ENCODE data around the gene TIPARP. TPM values are rescaled to one million over a fixed set of nuclear protein-coding genes. Genes with fewer than 3 reads are reported as not detected.
"Not testable (repeated sequence)": the region's sequence is repeated elsewhere in the genome, so short reads cannot be mapped to it uniquely, and the experiment has no call there.

Gene TIPARP
- total RNA-seq, 3 donors from 2014 or later: 18.2 to 21.7 (median 20.4) TPM

DNA sequence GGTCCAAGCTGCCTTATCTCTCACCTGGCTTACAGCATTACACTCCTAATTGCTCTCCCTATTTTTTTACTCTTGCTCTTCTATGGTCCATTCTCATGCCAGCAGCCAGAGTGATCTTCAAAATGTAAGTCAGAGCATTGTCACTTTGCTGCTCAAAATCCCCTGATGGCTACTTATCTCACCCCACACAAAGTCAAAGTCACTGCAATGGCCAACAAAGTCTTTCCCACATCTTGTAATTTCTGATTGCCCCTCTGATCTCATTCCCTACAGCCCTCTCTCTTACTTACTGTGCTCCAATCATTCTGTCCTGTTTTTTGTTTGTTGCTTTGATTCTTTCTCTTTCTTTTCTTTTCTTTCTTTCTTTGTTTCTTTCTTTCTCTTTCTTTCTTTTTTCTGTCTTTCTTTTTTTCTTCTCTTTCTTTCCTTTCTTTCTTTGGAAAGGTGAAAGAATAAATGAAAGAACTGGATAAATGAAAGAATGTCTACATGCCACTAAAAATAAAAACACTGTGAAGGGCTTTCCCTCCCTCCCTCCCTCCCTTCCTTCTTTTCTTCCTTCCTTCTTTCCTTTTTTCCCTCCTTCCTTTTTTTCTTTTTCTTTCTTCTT lies 34.9 kb upstream of the TIPARP start:
- H3K9me3 Mint-ChIP-seq: no peaks in the 10 kb centered on the region
- DNase-seq: no peak
- no peaks in the 10 kb centered on the region for H3K36me3 Mint-ChIP-seq (ENCODE audit: insufficient read depth)
- H3K27me3 Mint-ChIP-seq (ENCODE audit: low read depth): no peaks in the 10 kb centered on the region
- H3K4me1 Mint-ChIP-seq (ENCODE audit: low read depth): peaks cover 17% of the 10 kb centered on the region
- no peak for ATAC-seq
- H3K4me3 Mint-ChIP-seq: no peak overlapping the region

DNA sequence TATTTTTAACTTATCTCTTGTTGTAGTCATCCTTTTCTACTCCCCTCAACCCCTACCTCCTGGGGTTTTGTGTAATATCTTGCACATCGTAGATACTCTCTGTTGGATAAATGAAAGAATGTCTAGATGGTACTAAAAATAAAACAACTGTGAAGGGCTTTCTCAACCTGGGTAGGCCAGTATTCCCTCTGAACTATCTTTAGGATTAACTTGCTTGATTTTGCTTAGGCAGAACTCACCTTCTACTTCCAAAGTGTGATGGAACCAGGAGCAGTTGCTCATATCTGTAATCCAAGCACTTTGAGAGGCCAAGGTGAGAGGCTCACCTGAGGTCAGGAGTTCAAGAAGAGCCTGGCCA lies 32.8 kb upstream of the TIPARP start:
- Mint-ChIP-seq H3K36me3 (ENCODE audit: insufficient read depth) (no peaks in the 10 kb centered on the region), H3K9me3 (peaks cover under 1% of the 10 kb centered on the region), H3K27me3 (ENCODE audit: low read depth) (peaks cover 4% of the 10 kb centered on the region), H3K4me1 (ENCODE audit: low read depth) (peaks cover 17% of the 10 kb centered on the region), H3K4me3 (no peak overlapping the region)
- DNase-seq (no peak), ATAC-seq (no peak)

DNA sequence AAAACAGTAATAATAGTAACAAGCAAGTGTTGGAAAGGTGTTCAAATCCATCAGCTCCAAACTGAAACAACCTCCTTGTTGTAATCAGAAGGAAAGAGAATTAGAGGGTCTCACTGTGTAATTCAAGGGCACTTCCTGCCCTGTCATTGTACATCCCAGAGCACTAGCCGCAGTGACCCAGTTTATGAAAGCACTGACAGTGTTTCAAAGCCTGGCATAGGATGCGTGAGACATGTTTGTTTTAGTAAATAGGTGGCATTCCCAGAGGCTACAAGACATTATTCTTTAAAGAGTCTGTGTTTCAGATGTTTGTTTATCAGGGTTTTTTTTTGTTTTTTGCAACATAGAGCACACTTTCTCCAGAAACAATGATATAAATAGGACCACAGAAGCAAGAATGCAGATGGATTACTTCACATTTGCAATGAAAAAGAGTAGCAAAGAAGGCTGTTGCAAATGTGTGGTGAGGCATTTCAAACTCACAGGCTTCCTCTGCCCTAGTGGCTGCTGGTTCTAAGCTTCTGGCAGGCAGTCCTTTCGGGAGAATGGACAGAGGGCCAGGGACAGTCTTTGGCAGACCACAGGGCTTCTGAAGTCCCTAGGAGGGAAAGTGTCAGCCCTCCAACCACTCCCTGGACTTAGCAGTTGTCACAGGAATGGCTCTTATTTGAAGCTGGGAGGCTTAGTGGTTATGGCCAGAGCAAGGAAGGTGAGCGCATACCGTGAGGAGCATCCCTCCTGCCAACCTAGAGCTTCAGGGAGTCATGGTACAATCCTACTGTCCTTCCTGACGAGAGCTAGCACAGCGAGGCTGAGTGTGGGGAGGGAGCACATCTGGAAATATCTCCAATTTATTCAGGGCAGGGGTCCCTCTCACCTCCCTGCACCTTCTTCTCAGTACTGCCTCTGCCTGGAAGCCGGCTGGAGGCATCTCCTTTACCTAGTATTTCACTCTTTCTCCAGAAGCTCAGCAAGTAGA lies 31.4 kb upstream of the TIPARP start:
- H3K36me3 Mint-ChIP-seq (ENCODE audit: insufficient read depth): no peaks in the 10 kb centered on the region
- peak; percentile 11 to 21 for ATAC-seq
- peaks cover 4% of the 10 kb centered on the region for H3K27me3 Mint-ChIP-seq (ENCODE audit: low read depth)
- DNase-seq: no peak
- H3K4me3 Mint-ChIP-seq: peak overlapping the region; percentile 49
- H3K9me3 Mint-ChIP-seq: peaks cover 4% of the 10 kb centered on the region
- H3K4me1 Mint-ChIP-seq (ENCODE audit: low read depth): peaks cover 17% of the 10 kb centered on the region

DNA sequence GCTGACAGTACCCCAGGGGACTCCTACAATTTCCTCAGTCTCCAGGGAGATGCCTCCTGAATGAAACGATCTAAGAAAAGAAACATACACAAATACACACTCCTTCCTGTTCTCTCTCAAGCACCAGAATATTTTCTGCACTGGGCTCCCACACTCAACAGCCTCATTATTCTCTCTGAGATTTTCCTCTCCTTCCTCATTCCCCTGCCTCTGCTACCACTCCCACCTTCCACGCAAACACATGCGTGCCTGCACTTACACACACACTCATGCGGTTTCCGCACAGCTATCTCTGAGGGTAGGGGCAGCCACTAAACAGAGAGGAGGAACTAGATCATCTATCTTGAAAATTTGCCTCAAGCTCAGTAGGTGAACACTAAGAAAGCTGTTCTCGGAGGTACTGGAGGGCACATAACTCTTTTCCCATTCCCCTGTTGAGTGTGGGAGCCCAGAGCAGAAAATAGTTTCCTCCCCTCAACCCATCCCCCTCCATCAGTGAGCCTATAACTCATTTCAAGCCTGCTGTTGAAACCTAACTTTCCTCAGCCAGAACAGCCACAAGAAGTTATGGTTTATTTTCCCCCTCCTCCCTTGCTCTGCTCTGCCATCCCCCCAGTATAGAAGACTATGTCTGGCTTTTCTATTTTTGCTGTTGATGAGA lies 30.5 kb upstream of the TIPARP start:
- H3K9me3 Mint-ChIP-seq: peaks cover 4% of the 10 kb centered on the region
- DNase-seq: no peak
- peak overlapping the region; percentile 49 for H3K4me3 Mint-ChIP-seq
- ATAC-seq: peak; percentile 87 to 89
- H3K36me3 Mint-ChIP-seq (ENCODE audit: insufficient read depth): no peaks in the 10 kb centered on the region
- peaks cover 4% of the 10 kb centered on the region for H3K27me3 Mint-ChIP-seq (ENCODE audit: low read depth)
- H3K4me1 Mint-ChIP-seq (ENCODE audit: low read depth): peaks cover 17% of the 10 kb centered on the region

DNA sequence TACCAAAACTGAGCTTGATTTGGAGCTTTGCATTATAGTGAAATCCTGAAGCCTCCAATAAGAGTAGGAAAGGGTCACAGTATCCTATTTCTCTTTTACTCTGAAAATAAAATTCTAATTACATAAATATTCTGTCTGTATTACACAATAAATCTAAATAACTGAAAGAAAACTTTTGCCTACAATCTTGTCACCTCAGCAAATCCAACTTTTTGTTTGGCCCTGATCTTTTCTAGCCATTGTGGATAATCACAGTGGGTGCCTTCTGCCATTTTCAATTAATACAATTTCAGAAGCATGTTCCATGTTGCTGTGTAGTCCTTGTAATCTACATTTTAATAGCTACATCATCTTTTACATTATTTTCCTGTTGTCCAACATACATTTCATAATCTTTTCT lies 29.4 kb upstream of the TIPARP start:
- DNase-seq (no peak), ATAC-seq (no peak)
- Mint-ChIP-seq H3K36me3 (ENCODE audit: insufficient read depth) (no peaks in the 10 kb centered on the region), H3K9me3 (peaks cover 4% of the 10 kb centered on the region), H3K4me1 (ENCODE audit: low read depth) (peaks cover 17% of the 10 kb centered on the region), H3K4me3 (no peak overlapping the region), H3K27me3 (ENCODE audit: low read depth) (peaks cover 4% of the 10 kb centered on the region)

DNA sequence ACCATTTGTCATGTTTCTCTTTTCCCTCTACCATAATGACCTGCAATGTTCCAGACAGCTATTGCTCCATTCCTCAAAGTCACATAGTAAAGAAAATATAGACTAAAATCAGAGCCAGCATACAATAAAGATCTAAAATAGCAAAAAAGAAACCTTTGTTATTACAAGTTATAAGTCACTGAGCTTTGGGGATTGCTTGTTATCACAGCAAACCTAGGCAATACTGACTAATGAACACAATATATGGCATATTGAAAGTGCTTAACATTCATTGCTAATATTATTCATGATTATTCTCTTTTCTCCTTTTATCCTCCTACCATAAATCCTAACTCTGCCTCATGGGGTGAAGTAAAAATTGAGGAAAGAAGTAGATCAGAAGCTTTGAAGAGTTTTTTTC lies 27.4 kb upstream of the TIPARP start:
- ATAC-seq: no peak

DNA sequence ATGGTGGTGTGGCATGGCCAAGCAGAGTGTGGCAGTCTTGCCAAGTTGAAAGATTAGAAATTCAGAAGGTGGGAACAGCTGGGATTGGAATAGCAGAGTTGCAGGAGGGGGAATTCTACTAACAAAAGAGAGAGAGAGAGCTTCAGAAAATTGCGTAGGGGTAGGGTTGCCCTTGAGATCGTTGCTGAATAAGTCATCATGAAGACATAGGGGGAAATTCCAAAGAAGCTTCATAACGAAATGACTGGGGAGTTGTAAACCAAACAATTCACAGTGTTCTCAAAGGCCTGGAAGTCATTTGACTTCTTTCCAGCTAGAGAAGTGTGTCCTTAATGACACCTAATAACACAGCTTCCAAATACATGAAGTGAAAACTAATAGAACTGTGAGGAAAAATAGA lies 26.3 kb upstream of the TIPARP start:
- Mint-ChIP-seq H3K4me3 (no peak overlapping the region), H3K27me3 (ENCODE audit: low read depth) (peaks cover 4% of the 10 kb centered on the region), H3K36me3 (ENCODE audit: insufficient read depth) (no peaks in the 10 kb centered on the region), H3K4me1 (ENCODE audit: low read depth) (peaks cover 11% of the 10 kb centered on the region), H3K9me3 (peaks cover 4% of the 10 kb centered on the region)
- ATAC-seq (no peak), DNase-seq (no peak)

More for the DNA sequence above, 27.4 kb upstream of the TIPARP start:
- Mint-ChIP-seq H3K27me3 (ENCODE audit: low read depth) (peaks cover 4% of the 10 kb centered on the region), H3K4me3 (no peak overlapping the region), H3K36me3 (ENCODE audit: insufficient read depth) (no peaks in the 10 kb centered on the region), H3K4me1 (ENCODE audit: low read depth) (peaks cover 17% of the 10 kb centered on the region), H3K9me3 (peaks cover 4% of the 10 kb centered on the region)
- DNase-seq: no peak

DNA sequence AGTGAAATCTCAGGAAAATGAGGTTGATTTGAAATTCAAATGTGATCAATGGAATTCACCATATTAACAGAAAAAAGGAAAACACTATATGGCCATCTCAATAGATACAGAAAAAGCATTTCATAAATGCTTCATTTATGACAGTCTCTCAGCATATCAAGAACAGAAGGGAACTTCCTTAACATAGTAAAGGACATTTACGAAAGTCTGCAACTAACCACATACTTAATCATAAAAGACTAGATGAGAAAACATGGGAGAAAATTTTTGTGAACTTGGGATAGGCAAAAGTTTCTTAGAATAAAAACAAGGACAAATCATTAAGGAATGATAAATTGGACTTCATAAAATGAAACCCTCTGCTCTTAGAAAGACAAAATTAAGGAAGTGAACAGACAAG lies 24.7 kb upstream of the TIPARP start:
- ATAC-seq: no peak
- peaks cover 4% of the 10 kb centered on the region for H3K27me3 Mint-ChIP-seq (ENCODE audit: low read depth)
- H3K36me3 Mint-ChIP-seq (ENCODE audit: insufficient read depth): no peaks in the 10 kb centered on the region

DNA sequence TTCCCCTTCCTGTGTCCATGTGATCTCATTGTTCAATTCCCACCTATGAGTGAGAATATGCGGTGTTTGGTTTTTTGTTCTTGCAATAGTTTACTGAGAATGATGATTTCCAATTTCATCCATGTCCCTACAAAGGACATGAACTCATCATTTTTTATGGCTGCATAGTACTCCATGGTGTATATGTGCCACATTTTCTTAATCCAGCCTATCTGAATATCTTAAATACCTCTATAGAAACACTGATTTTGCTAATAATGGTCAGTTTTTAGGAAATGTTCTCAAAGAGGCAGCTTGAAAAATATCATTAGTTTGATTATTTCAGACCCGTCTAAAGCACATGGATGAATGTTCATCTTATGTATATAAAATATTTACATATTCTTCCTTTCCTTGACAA lies 21.7 kb upstream of the TIPARP start:
- H3K27me3 Mint-ChIP-seq (ENCODE audit: low read depth); H3K9me3 Mint-ChIP-seq; DNase-seq; ATAC-seq; H3K4me3 Mint-ChIP-seq; H3K36me3 Mint-ChIP-seq (ENCODE audit: insufficient read depth); H3K4me1 Mint-ChIP-seq (ENCODE audit: low read depth): not testable (repeated sequence)

More for the DNA sequence above, 24.7 kb upstream of the TIPARP start:
- no peak for DNase-seq
- H3K9me3 Mint-ChIP-seq: peaks cover 4% of the 10 kb centered on the region
- no peaks in the 10 kb centered on the region for H3K4me1 Mint-ChIP-seq (ENCODE audit: low read depth)
- H3K4me3 Mint-ChIP-seq: no peak overlapping the region

DNA sequence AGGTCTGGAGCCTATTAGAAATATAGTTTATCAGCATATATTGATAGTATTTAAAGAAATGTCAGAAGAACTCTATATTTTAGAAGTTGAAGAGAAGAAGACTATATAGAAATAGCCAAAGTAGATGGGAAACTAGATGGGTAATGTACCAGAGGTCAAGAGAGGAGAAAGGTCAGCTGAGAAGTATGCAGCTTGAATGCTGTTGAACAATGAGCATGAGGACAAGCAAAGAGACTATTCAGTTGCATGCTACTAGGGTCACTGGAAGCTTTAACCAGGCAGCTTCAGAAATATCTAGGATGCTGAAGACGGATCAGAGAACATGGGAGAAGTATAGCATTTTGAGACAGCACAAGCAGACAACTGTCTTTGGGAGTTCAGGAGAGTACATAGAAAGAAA lies 19.6 kb upstream of the TIPARP start:
- H3K9me3 Mint-ChIP-seq: no peaks in the 10 kb centered on the region
- no peak overlapping the region for H3K4me3 Mint-ChIP-seq
- no peaks in the 10 kb centered on the region for H3K36me3 Mint-ChIP-seq (ENCODE audit: insufficient read depth)
- H3K4me1 Mint-ChIP-seq (ENCODE audit: low read depth): no peaks in the 10 kb centered on the region
- ATAC-seq (no peak), DNase-seq (no peak)
- H3K27me3 Mint-ChIP-seq (ENCODE audit: low read depth): no peaks in the 10 kb centered on the region

DNA sequence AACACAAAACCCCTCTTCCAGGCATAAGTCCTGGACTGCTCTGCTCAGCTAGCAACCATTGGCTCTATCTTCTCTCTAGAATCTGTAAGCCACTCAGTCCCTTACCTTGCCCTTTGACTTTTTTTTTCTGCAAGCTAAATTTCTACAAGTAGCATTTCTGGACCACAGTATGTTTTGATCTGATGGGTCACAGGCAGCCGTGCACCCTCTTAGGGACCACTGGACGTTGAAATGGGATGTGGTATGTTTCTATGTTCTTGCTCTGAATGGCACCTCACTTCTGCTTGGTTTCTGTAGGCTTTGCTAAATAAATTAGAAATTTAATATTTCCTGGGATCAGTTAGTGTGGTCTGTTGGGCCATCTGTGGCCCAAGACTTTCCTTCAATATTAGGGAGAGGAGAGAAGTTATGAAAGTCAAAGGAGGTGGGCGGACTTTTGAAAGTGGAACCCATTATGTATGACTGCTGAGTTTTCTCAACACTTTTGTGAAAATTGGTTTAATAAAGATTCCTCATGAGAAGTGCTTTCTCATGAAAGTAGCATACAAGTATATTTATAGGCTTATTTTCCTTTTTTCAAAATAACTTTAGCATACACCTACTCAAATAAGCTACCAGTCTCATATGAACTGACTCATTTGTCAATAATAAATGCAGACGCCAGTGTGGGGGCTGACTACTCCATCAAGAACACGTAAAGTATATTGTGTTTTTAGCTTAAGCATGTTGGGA lies 18.4 kb upstream of the TIPARP start:
- Mint-ChIP-seq H3K4me3 (no peak overlapping the region), H3K27me3 (ENCODE audit: low read depth) (no peaks in the 10 kb centered on the region), H3K9me3 (no peaks in the 10 kb centered on the region), H3K36me3 (ENCODE audit: insufficient read depth) (no peaks in the 10 kb centered on the region), H3K4me1 (ENCODE audit: low read depth) (no peaks in the 10 kb centered on the region)
- no peak for ATAC-seq
- DNase-seq: no peak

DNA sequence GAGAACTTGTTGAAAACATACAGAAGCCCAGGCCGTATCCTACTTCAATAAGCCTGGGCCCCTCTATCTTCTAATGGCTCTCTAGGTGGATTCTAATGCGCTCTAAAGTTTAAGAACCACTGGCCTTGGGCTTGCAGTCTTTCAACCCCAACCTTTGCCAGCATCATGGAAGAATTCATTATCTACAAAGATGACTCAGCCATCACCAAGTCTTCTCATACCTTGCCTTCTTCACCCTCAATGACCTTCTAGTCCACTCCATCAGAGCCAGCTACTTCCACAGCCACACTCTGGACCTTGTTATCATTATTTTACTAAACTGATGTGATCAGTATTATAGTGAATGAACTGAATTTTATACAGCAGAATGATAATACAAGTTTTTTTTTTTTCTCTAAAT lies 16.9 kb upstream of the TIPARP start:
- Mint-ChIP-seq H3K4me3 (no peak overlapping the region), H3K4me1 (ENCODE audit: low read depth) (peaks cover 4% of the 10 kb centered on the region), H3K27me3 (ENCODE audit: low read depth) (no peaks in the 10 kb centered on the region), H3K36me3 (ENCODE audit: insufficient read depth) (no peaks in the 10 kb centered on the region), H3K9me3 (no peaks in the 10 kb centered on the region)
- DNase-seq (no peak), ATAC-seq (no peak)

DNA sequence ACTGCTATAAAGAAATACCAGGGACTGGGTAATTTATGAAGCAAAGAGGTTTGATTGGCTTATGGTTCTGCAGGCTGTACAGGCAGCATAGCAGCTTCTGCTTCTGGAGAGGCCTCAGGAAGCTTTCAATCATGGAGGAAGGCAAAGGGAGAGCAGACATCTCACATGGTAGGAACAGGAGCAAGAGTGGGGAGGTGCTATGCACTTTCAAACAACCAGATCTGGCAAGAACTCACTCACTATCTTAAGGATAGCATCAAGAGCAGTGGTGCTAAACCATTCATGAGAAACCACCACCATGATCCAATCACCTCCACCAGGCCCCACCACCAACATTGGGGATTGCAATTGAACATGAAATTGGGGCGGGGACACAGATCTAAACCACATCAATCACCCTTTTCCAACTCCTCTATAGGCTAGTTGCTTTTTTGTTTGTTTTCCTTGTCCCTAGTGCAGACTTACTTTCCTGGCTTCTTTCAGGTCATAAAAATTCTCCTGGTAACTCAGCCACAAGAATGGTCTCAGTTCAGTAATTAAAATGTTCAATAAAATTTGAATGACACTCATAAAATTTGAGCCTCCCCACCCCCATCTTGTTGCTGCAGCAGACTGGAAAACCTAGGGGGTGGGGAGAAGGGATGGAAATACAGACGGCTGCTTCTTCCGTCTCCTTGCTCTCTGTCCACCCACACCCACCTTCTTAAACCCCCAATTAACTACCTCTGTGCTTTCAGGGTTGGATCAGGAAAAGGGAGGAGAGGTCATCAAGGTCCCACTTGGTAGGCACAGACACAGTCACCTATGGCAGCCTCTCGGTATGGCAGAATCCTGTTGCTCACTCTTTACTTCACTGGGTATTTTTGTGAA lies 16.3 kb upstream of the TIPARP start:
- Mint-ChIP-seq H3K27me3 (ENCODE audit: low read depth) (no peaks in the 10 kb centered on the region), H3K4me1 (ENCODE audit: low read depth) (peaks cover 4% of the 10 kb centered on the region), H3K4me3 (no peak overlapping the region), H3K36me3 (ENCODE audit: insufficient read depth) (no peaks in the 10 kb centered on the region), H3K9me3 (no peaks in the 10 kb centered on the region)
- ATAC-seq: no peak
- no peak for DNase-seq
